ENCODE measurements around the gene ARHGAP42.

The ARHGAP42 gene

GRCh38 chr11:100942016-100942415, 254.9 kb downstream of the ARHGAP42 start:
- TF ChIP-seq CTCF (IDR thresholded peaks at IDR 0.05; ENCODE audit: extremely low read depth, insufficient read depth, missing control alignments), result no peak
- no peak for DNase-seq (ENCODE audit: low spot score)
- in situ Hi-C loops (cut with MboI; ENCODE audit: low pct_unique_long_range_greater_than_20kb, low sequenced_read_pairs, unreplicated experiment), result no loop called here

- TF ChIP-seq CTCF (IDR thresholded peaks at IDR 0.05; ENCODE audit: extremely low read depth, insufficient read depth, missing control alignments), result no peak
- in situ Hi-C loops (cut with MboI; ENCODE audit: low pct_unique_long_range_greater_than_20kb, low sequenced_read_pairs, unreplicated experiment), result no loop called here
- no peak for DNase-seq (ENCODE audit: low spot score)
These were observed 261.8 kb downstream of the ARHGAP42 start for GRCh38 chr11:100948936-100949335.

GRCh38 chr11:100949443-100949842, 262.4 kb downstream of the ARHGAP42 start:
- DNase-seq (ENCODE audit: low spot score), result no peak
- in situ Hi-C loops (cut with MboI; ENCODE audit: low pct_unique_long_range_greater_than_20kb, low sequenced_read_pairs, unreplicated experiment), result no loop called here
- no peak for TF ChIP-seq CTCF (IDR thresholded peaks at IDR 0.05; ENCODE audit: extremely low read depth, insufficient read depth, missing control alignments)

- in situ Hi-C loops (cut with MboI; ENCODE audit: low pct_unique_long_range_greater_than_20kb, low sequenced_read_pairs, unreplicated experiment), result no loop called here
- DNase-seq (ENCODE audit: low spot score), result no peak
- no peak for TF ChIP-seq CTCF (IDR thresholded peaks at IDR 0.05; ENCODE audit: extremely low read depth, insufficient read depth, missing control alignments)
These were observed 268.2 kb downstream of the ARHGAP42 start for GRCh38 chr11:100955318-100955717.

- in situ Hi-C loops (cut with MboI; ENCODE audit: low pct_unique_long_range_greater_than_20kb, low sequenced_read_pairs, unreplicated experiment), result no loop called here
- DNase-seq (ENCODE audit: low spot score), result no peak
- no peak for TF ChIP-seq CTCF (IDR thresholded peaks at IDR 0.05; ENCODE audit: extremely low read depth, insufficient read depth, missing control alignments)
These were observed 269.3 kb downstream of the ARHGAP42 start for GRCh38 chr11:100956351-100956750.

- TF ChIP-seq CTCF (IDR thresholded peaks at IDR 0.05; ENCODE audit: extremely low read depth, insufficient read depth, missing control alignments), result no peak
- DNase-seq (ENCODE audit: low spot score), result no peak
- in situ Hi-C loops (cut with MboI; ENCODE audit: low pct_unique_long_range_greater_than_20kb, low sequenced_read_pairs, unreplicated experiment), result no loop called here
These were observed 270.4 kb downstream of the ARHGAP42 start for GRCh38 chr11:100957499-100957898.

GRCh38 chr11:100961633-100962032, 274.5 kb downstream of the ARHGAP42 start:
- TF ChIP-seq CTCF (IDR thresholded peaks at IDR 0.05; ENCODE audit: extremely low read depth, insufficient read depth, missing control alignments), result no peak
- DNase-seq (ENCODE audit: low spot score), result no peak
- in situ Hi-C loops (cut with MboI; ENCODE audit: low pct_unique_long_range_greater_than_20kb, low sequenced_read_pairs, unreplicated experiment), result no loop called here
